HT-29 (cell line): Measurements from ENCODE around the gene SLC16A7. TPM values are rescaled to one million over a fixed set of nuclear protein-coding genes. Genes with fewer than 3 reads are reported as not detected.

ENCODE experiments used
- DNase-seq: peaks from one replicate; pipeline ENCODE4 v3.0.0-alpha.2; 2015; ENCODE audit warnings: low spot score
- total RNA-seq: library from RNA; depleted of rRNA; stranded (reverse); fragments of >200 nt; shearing (Covaris generic); gene quantifications from 2 replicates; pipeline ENCODE4 v1.2.3, GENCODE V29; 2014

Gene SLC16A7
- total RNA-seq, 1 experiment from 2014 or later = 3.0 TPM

GRCh38 chr12:59624732-59625460, 29.1 kb downstream of the SLC16A7 start:
- no peak for DNase-seq

- no peak for DNase-seq
These were observed 30.6 kb downstream of the SLC16A7 start for GRCh38 chr12:59626382-59626781.

GRCh38 chr12:59627582-59627981, 31.8 kb downstream of the SLC16A7 start:
- DNase-seq = no peak

GRCh38 chr12:59629890-59630289, 34.1 kb downstream of the SLC16A7 start:
- no peak for DNase-seq

GRCh38 chr12:59632408-59632807, 36.6 kb downstream of the SLC16A7 start:
- no peak for DNase-seq

- DNase-seq = no peak
These were observed 38.4 kb downstream of the SLC16A7 start for GRCh38 chr12:59634254-59634653.

GRCh38 chr12:59636945-59637691, 41.3 kb downstream of the SLC16A7 start:
- DNase-seq = no peak

- DNase-seq = no peak
These were observed 41.9 kb downstream of the SLC16A7 start for GRCh38 chr12:59637692-59638070.

GRCh38 chr12:59643550-59643949, 47.7 kb downstream of the SLC16A7 start:
- no peak for DNase-seq

- DNase-seq = no peak
These were observed 49.4 kb downstream of the SLC16A7 start for GRCh38 chr12:59645242-59645641.

GRCh38 chr12:59646636-59647035, 50.8 kb downstream of the SLC16A7 start:
- DNase-seq = no peak

GRCh38 chr12:59649203-59649602, 53.4 kb downstream of the SLC16A7 start:
- DNase-seq = peak; percentile 40

GRCh38 chr12:59650588-59651228, 54.9 kb downstream of the SLC16A7 start:
- DNase-seq = peak; percentile 31

- peak; percentile 65 for DNase-seq
These were observed 55.5 kb downstream of the SLC16A7 start for GRCh38 chr12:59651229-59651920.

GRCh38 chr12:59652130-59652529, 56.3 kb downstream of the SLC16A7 start:
- DNase-seq = peak; percentile 9

GRCh38 chr12:59654061-59654460, 58.2 kb downstream of the SLC16A7 start:
- no peak for DNase-seq

- no peak for DNase-seq
These were observed 61.4 kb downstream of the SLC16A7 start for GRCh38 chr12:59657266-59657665.

GRCh38 chr12:59657711-59658110, 61.9 kb downstream of the SLC16A7 start:
- DNase-seq = no peak

- no peak for DNase-seq
These were observed 64.3 kb downstream of the SLC16A7 start for GRCh38 chr12:59660148-59660547.

GRCh38 chr12:59660921-59661597, 65.2 kb downstream of the SLC16A7 start:
- no peak for DNase-seq

GRCh38 chr12:59664495-59664894, 68.7 kb downstream of the SLC16A7 start:
- DNase-seq = no peak
